Caco-2 (cell line): ENCODE results near the gene FCRL1. TPM values are rescaled to one million over a fixed set of nuclear protein-coding genes. Genes with fewer than 3 reads are reported as not detected.

Experiments
- BruUV-seq: library from RNA; stranded (reverse); fragments of 400-500 nt; replicated peaks from 2 replicates; lab custom pipeline; 2021; lab: Mats Ljungman, UMichigan
- CTCF ChIA-PET: fragments of 300-600 bp; sonication (Branson Sonifier 250); formaldehyde crosslinking; loops from one replicate; lab custom pipeline; 2022; ENCODE audit warnings: antibody characterized with exemption; lab: Charles Lee
- POLR2A ChIA-PET: fragments of 300-600 bp; sonication (Branson Sonifier 250); formaldehyde crosslinking; loops from one replicate; lab custom pipeline; 2022; ENCODE audit warnings: antibody characterized with exemption; lab: Charles Lee
- DNase-seq, 2 experiments: peaks; one replicate each; pipeline versions ENCODE4 v3.0.0 to v3.0.0-alpha.2; 2020 to 2022
- H3K27me3 ChIP-seq: replicated peaks from 2 replicates; pipeline ENCODE4 v1.6.0; 2011; ENCODE audit warnings: low read length; ENCODE audit not compliant: control insufficient read depth, insufficient read depth
- H3K36me3 ChIP-seq: 2 replicates; pipeline ENCODE4 v1.5.1; 2011; ENCODE audit warnings: low read length; ENCODE audit not compliant: control insufficient read depth, insufficient read depth
- H3K4me1 ChIP-seq: fragments of 250-450 bp; sonication (Bioruptor Pico); 2 replicates; pipeline ENCODE4 v1.5.1; 2020; ENCODE audit warnings: mild to moderate bottlenecking
- H3K4me3 ChIP-seq: 2 replicates; pipeline ENCODE4 v1.5.1; 2011; ENCODE audit warnings: low read depth, mild to moderate bottlenecking, control low read depth, low read length
- H3K9me3 ChIP-seq: fragments of 250-450 bp; sonication (Bioruptor Pico); 2 replicates; pipeline ENCODE4 v1.5.1; 2020; ENCODE audit warnings: mild to moderate bottlenecking, moderate library complexity
- H3K27ac Mint-ChIP-seq: one replicate; pipeline ENCODE4 v1.8.0; 2022; ENCODE audit warnings: mixed read lengths; ENCODE audit not compliant: unreplicated experiment
- H3K27me3 Mint-ChIP-seq: one replicate; pipeline ENCODE4 v1.8.0; 2022; ENCODE audit warnings: mixed read lengths; ENCODE audit not compliant: insufficient read depth, unreplicated experiment
- H3K36me3 Mint-ChIP-seq: one replicate; pipeline ENCODE4 v1.8.0; 2022; ENCODE audit warnings: mild to moderate bottlenecking, mixed read lengths; ENCODE audit not compliant: insufficient read depth, unreplicated experiment
- H3K4me1 Mint-ChIP-seq: one replicate; pipeline ENCODE4 v1.8.0; 2022; ENCODE audit warnings: low read depth, mixed read lengths; ENCODE audit not compliant: unreplicated experiment
- H3K4me3 Mint-ChIP-seq: one replicate; pipeline ENCODE4 v1.8.0; 2022; ENCODE audit warnings: mild to moderate bottlenecking, moderate library complexity, mixed read lengths; ENCODE audit not compliant: unreplicated experiment
- H3K9me3 Mint-ChIP-seq: one replicate; pipeline ENCODE4 v1.8.0; 2022; ENCODE audit warnings: mixed read lengths; ENCODE audit not compliant: unreplicated experiment
- CTCF ChIP-seq, 2 experiments: fragments of 200-600 bp in 1 of 2; IDR thresholded peaks; 1 replicate in 1 of 2; 2 replicates in 1 of 2; pipeline versions ENCODE4 v1.5.1 to v1.8.0; 2011 to 2022; ENCODE audit warnings: antibody characterized with exemption in 1 of 2, control low read depth in 1 of 2, inconsistent platforms in 1 of 2, low read depth in 1 of 2, low read length in 1 of 2, mild to moderate bottlenecking in 1 of 2, moderate library complexity in 1 of 2; ENCODE audit not compliant: insufficient read depth in 1 of 2, severe bottlenecking in 1 of 2, unreplicated experiment in 1 of 2
- intact Hi-C: fragments of 100-400 bp; cut with micrococcal nuclease; formaldehyde crosslinking; loops from one replicate; pipeline ENCODE4 v1.10.0; 2022; ENCODE audit not compliant: unreplicated experiment
- total RNA-seq: library from RNA; stranded (reverse); gene quantifications from 2 replicates; pipeline ENCODE4 v1.2.3, GENCODE V29; 2022

The FCRL1 gene
- total RNA-seq, 1 experiment from 2014 or later = not detected

GRCh38 chr1:157751283-157751682 is 68.6 kb downstream of the FCRL1 start:
- ChIA-PET POLR2A (no interaction called here), CTCF (no interaction called here)
- Mint-ChIP-seq H3K27me3 (peaks cover 7% of the 10 kb centered on the region), H3K4me3 (no peak overlapping the region), H3K36me3 (no peaks in the 10 kb centered on the region), H3K27ac (no peak overlapping the region), H3K4me1 (no peaks in the 10 kb centered on the region), H3K9me3 (no peaks in the 10 kb centered on the region)
- intact Hi-C loops = no loop called here
- no TSS peak for BruUV-seq
- Histone ChIP-seq H3K36me3 (no peaks in the 10 kb centered on the region), H3K4me1 (no peaks in the 10 kb centered on the region), H3K9me3 (no peaks in the 10 kb centered on the region), H3K4me3 (no peak overlapping the region), H3K27me3 (no peaks in the 10 kb centered on the region)
- no peak for DNase-seq
- peak in 1 of 2 experiments; percentile 12 for TF ChIP-seq CTCF (IDR thresholded peaks at IDR 0.05; ENCODE audit: insufficient read depth in 1 of 2, low read depth in 1 of 2, low read length in 1 of 2, severe bottlenecking in 1 of 2, unreplicated experiment in 1 of 2)

- Mint-ChIP-seq H3K36me3 (no peaks in the 10 kb centered on the region), H3K4me1 (no peaks in the 10 kb centered on the region), H3K4me3 (no peak overlapping the region), H3K27me3 (peaks cover 7% of the 10 kb centered on the region), H3K27ac (no peak overlapping the region), H3K9me3 (no peaks in the 10 kb centered on the region)
- Histone ChIP-seq H3K36me3 (no peaks in the 10 kb centered on the region), H3K9me3 (no peaks in the 10 kb centered on the region), H3K4me1 (no peaks in the 10 kb centered on the region), H3K4me3 (no peak overlapping the region), H3K27me3 (no peaks in the 10 kb centered on the region)
- intact Hi-C loops = no loop called here
- BruUV-seq = no TSS peak
- ChIA-PET CTCF (no interaction called here), POLR2A (no interaction called here)
- no peak for DNase-seq
- TF ChIP-seq CTCF (IDR thresholded peaks at IDR 0.05; ENCODE audit: insufficient read depth in 1 of 2, low read depth in 1 of 2, low read length in 1 of 2, severe bottlenecking in 1 of 2, unreplicated experiment in 1 of 2) = no peak
These were observed 71.6 kb downstream of the FCRL1 start for GRCh38 chr1:157748262-157748817.

Other genes starting within 250 kb of the FCRL1 start
- not detected in 2 replicates for gene FCRL4, start 222.0 kb downstream of the FCRL1 start, total RNA-seq
- not detected in 2 replicates for gene FCRL3, start 119.4 kb downstream of the FCRL1 start, total RNA-seq
- gene FCRL2, start 43.0 kb downstream of the FCRL1 start, total RNA-seq = not detected in 2 replicates
- not detected in 2 replicates for gene CD5L, start 21.7 kb upstream of the FCRL1 start, total RNA-seq
- gene KIRREL1, start 173.5 kb upstream of the FCRL1 start, total RNA-seq = 41.5 and 45.4 TPM in 2 replicates